M059J (cell line): ENCODE measurements around the gene SLC24A4. TPM values are rescaled to one million over a fixed set of nuclear protein-coding genes. Genes with fewer than 3 reads are reported as not detected.
A peak's percentile ranks its signal among the peaks of the same experiment; 100 is the strongest.

Experiments
- DNase-seq: peaks from one replicate; pipeline ENCODE4 v3.0.0-alpha.2; 2012; ENCODE audit warnings: low read depth
- total RNA-seq: library from RNA; depleted of rRNA; stranded (reverse); fragments of >200 nt; shearing (Covaris generic); gene quantifications from 2 replicates; pipeline ENCODE4 v1.2.3, GENCODE V29; 2014

SLC24A4 gene
- total RNA-seq, 1 experiment from 2014 or later = 0.02 TPM

DNA sequence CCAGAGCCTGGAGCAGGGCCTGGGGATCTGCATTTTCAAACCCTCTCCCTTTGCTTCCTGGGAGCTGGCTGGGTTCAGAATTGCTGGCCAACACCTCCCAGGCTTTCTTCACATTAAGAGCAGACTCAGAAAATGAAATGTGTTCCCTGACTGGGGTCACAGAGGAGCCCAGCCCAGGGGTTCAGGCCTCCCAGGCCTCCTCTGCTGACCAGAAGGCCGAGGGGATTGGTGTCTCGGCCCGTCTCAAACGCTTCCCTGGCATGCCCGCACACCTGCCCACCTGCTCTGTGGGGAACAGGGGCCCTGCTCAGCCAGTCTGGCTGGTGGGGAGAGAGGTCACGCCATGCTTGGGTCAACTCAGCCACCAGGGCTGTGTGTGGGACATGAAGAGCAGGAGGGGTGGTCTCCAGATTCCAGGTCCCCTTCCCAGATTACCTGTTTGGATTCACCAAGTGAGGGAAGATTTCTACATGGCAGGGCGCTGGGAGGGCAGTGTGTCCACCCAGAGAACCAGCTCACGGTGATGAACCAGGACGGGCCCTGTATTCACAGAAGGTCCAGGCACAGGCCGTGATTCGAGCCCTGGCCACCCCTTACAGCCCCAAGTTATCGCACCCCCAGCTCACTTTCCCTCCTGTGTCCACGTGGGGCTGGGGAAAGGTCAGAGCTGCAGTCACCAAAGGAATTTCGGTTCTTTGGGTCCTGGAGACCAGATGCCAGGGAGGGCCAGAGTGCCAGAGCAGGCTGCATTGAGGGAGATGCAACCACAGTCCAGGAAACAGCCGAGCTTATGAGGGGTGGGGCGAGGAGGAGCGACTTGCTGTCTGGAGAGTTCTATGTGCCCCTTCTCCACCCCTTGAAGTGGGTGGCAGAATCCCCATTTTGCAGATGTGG, 135.4 kb downstream of the SLC24A4 start:
- no peak for DNase-seq

DNA sequence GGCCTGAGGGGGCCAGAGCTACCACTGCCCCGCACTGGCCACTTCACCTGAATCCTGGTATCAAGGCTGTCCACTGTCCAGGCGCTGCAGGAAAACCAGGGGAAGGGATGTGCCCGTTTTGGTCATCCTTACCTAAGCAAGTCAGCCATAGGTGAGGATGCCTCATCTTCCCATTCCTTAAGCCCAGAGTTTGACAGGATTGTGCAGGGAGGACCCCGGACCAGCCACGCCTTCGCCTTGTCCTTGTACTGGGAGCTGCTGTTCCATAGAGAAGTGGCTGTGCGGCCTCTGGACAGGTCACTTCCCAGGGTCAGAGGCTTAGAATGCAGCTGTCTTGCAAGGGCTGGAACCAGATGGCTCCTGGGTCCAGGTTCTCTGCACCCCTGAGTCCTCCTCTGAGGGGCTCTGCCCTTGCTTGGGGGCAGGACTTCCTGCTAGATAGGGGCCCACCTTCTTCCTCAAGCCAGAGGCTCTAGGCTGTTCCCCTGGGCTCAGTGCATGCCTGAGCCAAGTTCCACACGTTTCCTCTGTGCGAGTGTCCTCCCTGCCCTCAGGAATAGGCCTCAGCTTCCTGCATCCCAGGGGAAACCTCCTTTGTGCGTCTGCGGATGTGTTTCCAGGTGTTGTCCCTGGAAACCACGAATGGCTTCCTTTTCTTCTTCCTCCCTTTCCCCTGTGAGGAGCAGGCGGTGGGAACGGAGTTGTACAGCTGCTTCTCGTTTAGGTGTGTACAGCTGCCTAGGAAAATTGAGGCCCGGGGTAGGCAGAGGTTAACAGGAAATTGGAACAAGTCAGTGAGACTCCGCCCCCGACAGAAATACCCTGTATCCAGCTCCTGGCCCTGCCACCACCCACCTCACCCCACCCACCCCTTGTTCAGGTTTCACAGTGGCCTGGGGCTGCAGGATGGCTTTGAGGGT, 136.3 kb downstream of the SLC24A4 start:
- no peak for DNase-seq

DNA sequence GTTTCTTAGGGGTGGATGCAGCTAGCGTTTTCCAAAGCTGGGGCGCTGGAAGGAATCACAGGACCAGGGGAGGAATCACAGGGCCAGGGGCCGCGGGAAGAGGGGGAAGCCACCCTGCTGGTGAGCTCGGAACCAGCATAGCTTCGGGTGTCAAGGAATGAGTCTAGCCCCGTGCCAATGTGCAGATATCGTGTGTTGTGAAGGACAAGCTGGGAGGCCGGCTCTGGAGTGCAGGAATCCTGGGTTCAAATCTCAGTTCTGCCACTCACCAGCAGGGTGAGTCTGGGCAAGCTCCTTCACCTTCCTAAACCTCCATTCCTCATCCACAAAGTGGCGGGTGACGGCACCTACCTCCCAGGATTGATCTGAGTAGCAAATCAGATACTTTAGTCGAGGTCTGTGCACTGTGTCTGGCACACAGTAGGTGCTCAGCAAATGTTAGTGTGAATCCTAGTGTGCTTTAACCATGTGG, 137.0 kb downstream of the SLC24A4 start:
- no peak for DNase-seq

DNA sequence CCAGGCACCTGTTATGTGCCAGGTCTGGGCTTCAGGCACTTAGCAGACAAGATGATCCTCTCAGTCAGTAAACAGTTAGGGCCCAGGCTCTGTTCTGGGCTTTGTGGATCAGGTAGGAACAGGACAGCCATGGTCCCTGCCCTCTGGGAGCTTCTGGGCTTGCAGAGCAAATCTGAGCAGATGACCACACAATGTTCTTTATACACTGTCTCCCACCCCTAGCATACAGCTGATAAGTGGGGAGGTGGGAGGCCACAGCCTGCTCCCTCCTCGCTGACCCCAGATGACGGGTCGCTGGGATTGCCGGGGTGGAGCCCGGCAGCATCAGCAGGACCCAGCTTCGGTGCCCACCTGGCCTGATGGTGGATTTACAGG, 137.6 kb downstream of the SLC24A4 start:
- no peak for DNase-seq

DNA sequence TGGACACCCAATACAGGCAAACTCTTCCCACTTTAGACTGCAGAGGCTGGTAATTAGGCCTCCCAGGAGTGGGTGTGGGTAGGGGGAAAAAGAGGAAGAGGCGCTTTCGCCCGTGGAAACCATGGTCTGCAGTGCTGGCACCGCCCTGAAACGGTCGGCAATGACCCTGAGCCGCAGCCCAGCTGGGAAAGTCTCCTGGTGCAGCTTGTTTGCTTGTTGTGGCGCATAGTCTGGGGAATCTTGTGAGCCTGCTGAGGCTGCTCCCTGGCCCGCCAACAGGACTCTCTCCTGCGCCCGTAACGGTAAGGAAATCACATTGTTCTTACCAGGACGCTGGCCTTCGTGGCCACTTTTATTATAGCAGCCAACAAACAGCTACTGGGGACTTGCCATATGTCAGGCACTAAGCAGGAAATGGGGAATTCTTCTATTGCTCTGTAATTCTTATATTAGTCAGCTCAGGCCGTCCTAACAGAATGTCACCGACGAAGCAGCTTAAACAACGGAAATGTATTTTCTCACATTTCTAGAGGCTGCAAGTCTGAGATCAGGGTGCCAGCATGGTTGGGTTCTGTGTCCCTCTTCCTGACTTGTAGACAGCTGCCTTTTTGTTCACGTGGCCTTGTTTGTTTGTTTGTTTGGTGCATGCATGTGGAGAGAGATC, 138.1 kb downstream of the SLC24A4 start:
- peak; percentile 58 for DNase-seq

DNA sequence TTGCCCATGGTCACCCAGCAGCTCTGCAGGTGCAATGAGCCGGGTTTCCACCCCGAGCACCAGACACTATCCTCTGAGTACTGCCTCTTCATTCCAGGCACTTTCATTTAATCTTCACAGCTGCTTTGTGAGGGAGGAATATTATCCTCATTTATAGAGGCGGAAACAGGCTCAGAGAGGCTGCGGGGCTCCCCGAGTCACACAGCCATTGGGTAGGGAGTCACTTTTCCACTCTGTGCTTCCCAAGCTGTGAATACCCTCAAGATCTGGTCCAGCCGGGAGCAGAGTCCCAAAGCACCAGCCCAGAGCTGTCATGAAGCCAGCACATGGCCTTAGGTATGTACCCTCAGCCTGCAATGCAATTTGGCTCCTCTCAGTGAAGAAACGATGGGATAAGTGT, 138.9 kb downstream of the SLC24A4 start:
- no peak for DNase-seq

DNA sequence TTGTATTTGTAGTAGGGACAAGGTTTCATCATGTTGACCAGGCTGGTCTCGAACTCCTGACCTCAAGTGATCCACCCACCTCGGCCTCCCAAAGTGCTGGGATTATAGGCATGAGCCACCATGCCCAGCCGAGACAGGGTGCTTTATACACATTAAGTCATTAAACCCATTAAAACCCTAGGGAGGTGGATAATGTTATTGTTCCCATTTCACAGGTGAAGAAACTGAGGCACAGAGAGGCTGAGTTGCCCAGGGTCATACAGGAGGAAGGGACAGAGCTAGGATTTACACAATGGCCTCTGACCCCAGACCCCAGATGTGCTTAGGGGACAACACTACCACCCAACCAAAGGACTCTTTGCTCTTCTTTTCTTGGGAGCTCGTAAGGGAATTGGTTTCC, 139.6 kb downstream of the SLC24A4 start:
- no peak for DNase-seq

DNA sequence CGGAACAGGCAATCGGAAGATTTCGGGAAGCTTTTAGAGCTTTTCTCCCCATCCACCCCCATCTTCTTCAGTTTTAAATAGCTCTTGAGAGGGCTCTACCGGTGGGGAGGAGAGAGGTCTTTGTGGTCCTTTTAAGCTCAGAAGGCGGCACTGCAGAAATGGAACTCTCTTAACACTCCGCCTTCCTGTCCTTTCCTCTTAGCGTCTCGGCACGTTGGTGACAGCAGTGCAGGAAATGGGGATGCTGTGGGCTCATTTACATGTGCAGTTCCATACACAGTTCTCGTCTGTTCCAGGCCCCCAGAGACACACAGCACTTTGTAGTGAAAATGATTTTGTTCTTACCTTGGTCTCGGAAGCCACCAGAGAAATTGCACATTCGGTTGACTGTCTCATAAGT, 140.2 kb downstream of the SLC24A4 start:
- no peak for DNase-seq

DNA sequence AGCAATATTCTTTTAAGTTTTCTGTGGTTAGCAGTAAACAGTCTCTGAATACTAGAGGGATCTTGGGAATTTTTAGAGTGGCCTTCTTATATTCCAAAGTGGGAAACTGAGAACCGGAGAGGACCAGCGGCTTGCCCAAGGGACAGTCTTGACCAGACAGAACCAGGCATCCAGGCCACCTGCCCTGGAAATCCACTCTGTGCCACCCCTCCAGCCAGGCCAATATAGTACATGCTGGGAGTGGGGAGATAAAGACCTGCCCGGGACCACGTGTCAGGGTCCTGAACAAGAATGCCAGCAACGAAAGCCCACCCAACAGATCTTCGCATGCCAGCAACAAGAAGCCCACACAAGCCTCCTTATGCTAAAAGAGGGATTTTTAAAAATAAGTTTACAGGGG, 141.2 kb downstream of the SLC24A4 start:
- no peak for DNase-seq

DNA sequence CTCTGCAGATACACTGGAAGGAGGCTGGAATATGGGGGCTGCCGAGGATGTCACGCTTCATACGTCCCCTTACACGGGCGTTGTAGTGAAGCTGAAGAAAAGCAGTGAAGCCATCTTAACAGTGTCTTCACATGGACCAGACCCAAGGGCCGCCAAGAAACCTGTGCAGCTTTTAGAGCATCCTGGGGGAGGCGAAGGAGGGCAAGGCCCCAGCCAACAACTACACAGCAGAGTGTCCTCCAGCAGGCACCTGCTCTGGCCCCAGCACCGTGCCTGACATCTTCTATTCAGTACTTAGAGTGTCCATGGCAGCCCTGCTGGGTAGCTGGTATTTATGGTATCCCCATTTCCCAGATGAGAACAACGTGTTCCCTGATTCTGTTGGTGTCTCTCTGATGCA, 141.8 kb downstream of the SLC24A4 start:
- DNase-seq = no peak

DNA sequence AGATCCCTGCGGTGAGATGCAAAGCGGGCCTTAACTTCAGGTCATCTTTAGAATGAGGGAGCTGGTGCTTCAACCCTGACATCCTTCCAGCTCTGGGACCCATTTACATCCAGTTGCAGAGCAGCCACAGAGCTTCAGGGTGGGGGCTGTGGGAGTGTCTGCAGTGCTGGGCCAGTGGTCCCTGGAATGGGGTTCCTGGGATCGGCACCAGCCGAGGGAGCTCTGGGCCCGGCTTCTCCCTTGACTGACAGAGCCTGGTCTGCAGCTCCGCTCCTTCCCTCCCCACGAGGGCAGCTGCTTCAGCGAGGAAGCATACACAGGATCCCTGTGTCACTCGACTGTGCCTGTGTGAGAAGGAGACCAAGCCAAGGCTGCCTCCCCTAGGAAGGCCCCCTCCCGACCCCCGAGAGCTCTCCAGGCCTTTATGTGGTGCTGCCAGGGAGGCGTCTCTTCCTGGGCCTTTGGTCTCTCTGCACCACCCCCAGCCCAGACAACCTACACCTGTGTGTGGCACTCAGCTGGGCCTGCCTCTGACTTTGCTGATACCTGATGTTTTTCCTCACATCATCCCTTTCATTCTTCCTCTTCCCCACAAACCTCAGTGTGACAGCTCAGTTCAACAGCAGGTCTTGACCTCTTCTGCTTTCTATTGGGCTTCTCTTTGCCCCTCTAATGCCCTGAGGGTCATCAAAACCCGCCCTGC, 142.5 kb downstream of the SLC24A4 start:
- DNase-seq = no peak

DNA sequence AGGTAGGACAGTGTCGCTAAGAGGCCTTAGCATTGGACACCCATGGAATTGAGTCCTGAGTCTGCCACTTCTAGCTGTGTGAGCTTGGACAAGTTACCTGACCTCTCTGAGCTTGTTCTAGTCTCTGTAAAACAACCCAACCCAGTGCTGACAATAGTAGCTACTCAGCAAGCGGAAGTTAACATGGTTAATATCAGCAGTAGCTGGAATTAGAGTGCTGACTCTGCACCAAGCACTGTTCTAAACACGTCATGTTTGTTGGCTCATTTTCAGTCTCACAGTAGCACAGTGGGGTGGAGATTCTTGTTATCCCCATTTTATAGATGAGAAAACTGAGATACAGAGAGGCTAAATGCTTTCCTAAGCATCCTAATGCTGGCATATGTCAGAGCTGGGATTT, 143.1 kb downstream of the SLC24A4 start:
- no peak for DNase-seq

DNA sequence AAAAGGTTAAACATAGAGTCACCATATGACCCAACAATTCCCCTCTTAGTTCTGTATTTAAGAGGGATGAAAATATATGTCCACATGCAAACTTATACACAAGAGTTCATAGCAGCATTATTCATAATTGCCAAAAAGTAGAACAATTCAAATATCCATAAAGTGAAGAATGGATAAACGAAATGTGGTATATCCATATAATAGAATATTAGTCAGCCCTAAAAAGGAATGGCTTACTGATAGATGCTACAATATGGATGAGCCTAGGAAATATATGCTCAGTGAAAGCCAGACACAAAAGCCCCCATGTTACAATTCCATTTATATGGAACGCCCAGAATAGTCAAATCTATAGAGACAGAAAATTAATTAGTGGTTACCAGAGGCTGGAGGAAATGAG, 146.6 kb downstream of the SLC24A4 start:
- no peak for DNase-seq

DNA sequence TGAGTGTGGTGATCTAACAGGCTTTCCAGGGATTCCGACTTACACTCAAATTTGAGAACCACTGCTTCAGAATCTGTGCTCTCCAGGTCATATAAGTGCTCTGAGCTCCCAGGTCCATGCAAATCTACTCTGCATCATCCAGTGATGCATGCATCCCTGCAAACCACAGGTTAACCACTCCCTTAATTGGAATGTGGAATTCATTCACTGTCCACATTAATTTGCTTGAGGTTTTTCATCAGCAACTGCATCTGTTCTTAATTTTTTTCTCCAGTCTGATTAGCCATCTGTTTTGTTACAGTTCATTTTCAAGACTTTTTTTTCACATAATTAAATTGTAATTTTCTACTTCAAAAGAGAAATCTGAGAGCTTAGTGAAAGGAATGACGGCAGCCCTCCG, 147.2 kb downstream of the SLC24A4 start:
- DNase-seq = peak; percentile 77

DNA sequence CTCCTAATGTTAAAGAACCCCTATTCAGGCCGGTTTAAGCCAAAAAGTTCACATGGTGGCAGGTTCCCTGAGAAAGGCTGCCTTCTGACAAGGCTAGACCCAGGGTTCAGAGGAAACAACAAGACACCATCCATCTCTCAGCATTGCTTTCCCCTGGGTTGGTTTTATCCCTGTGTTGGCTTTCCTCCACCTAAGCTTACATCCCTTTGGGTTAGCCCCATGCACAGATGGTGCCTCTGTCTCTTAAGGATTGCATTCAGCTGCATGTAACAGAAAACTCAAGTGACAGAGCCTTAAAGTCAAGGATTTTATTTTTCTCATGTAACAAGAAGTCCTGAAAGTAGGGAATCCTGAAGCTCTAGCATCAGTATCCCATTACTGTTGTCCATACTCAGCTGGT, 147.8 kb downstream of the SLC24A4 start:
- DNase-seq = no peak

DNA sequence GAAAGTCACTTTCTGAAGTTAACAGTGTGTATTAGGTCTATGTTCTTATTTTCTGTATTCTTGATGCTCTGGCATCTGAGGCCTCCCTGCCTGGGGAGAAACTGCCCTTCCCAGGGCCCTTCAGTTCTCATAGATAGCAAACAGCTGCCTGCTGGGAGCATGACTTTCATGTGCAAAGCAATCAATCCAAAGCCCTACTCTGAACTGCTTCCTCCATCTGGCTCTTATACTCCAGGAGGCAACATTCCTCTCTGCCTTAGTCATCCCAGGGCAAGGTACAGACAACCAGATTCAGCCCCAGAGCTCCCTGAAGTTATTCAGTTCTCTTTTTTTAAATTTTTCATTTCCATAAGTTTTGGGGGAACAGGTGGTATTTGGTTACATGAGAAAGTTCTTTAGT, 149.0 kb downstream of the SLC24A4 start:
- DNase-seq = peak; percentile 81

DNA sequence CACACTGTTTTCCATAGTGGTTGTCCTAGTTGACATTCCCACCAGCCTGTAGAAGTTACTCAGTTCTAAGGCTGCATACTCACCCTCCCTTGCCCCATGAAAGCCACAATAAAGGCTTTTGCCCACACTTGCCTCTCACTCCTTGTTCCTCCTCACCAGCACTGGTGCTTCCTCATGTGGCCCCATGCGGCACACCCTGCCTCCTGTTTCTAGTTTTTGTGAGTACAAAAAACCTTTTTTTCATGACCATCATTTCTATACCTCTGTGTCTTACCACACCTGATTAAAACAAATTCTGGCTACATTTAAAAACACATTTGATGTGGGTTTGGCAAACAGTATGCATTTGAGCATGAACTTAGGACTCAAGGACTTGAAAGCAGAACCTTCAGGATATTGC, 149.9 kb downstream of the SLC24A4 start:
- DNase-seq = no peak

DNA sequence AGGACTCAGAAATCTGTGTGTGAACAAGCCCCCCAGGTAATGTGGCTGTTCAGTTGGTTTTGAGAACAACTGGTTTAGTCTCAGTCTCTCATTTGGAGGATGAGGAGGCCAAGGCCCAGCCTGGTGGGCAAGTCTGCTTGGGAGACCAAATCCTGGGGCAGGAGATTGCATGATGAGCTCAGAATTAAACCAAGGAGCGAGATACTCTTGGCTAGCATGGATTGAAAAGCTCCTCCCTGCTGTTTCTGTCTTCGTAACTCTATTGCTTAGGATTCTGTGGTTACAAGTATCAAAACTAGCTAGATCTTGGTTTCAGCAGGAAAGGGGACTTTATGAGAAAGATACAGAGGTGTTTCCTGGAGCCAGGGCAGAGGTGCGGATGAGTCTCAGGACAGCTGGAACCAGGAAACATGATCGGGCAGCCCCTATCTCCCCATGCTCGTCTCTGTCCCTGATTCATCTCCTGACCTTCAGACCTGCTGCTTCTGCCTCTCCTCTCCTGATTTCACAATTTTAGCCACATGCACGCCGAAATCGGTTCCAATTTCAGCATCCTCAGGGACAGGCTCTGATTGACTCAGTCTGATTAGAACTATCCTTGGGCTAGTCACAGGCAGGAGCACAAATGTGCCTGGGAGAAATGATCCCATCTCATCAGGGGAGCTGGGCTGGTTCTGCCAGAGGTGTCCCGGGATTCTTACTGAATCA, 150.4 kb downstream of the SLC24A4 start:
- no peak for DNase-seq

DNA sequence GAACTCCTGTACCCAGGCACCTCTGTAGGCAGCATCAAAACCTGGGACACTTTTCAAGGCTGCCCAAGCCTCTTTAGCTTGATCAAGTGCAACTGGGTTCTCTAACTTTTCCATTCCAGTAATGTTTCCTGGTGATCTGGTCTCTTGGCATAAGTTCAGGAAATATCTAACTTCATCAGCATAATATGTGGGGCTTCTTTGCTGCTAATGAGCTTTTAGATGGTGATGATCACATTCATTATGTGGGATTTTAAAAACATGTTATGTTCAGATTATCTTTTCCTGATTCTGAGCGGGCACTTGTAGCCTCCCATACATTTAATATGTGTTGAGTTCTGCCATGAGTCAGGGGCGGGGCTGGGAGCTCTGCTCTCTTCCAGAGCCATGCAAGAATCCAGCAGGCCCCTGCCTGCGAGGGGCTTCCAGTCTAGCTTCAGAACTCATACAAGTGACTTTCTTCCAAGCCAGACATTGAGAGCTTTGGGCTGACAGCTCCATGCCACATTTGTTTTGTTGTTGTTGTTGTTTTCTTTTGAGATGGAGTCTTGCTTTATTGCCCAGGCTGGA, 151.1 kb downstream of the SLC24A4 start:
- DNase-seq = no peak

DNA sequence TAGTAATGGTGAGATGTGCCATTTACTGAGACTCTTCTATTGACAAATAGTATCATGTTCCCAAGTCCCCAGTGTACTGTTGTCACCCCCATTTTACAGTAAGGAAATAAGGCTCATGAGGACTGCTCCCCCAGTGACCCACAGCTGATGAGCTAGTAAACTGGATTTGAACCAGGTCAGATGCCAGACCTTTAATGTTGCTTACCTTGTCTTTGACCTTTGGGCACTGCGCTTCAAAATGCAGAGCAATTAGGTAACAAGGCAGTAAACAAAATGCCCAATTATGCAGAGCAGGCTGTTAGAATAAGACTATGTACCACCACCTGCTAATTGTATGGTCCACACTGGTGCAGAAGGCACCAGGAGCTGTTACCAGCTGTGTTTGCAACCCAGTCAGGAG, 152.1 kb downstream of the SLC24A4 start:
- DNase-seq = no peak
